Astrocyte of the cerebellum (primary cell): Measurements from ENCODE around the gene AQP12B.

ENCODE experiments used
- DNase-seq: peaks from one replicate; pipeline ENCODE4 v3.0.0-alpha.2; 2011; ENCODE audit warnings: low read depth
- H3K4me3 ChIP-seq: 2 replicates; pipeline ENCODE4 v1.5.1; 2011; ENCODE audit warnings: mild to moderate bottlenecking, low read depth, low read length, moderate library complexity
- in situ Hi-C: cut with HindIII; loops from 2 replicates; pipeline ENCODE4 v1.10.0; 2017; ENCODE audit warnings: low sequenced_read_pairs
- TF ChIP-seq, protein P1 (sequence below): IDR thresholded peaks from 2 replicates; pipeline ENCODE4 v1.5.1; 2012; ENCODE audit warnings: low read length, low read depth, moderate library complexity, mild to moderate bottlenecking; ENCODE audit errors: missing control alignments

AQP12B gene

GRCh38 chr2:240643093-240643810 is 39.4 kb downstream of the AQP12B start:
- DNase-seq = no peak
- H3K4me3 ChIP-seq = no peak overlapping the region
- in situ Hi-C loops = no loop called here
- TF ChIP-seq, protein P1, sequence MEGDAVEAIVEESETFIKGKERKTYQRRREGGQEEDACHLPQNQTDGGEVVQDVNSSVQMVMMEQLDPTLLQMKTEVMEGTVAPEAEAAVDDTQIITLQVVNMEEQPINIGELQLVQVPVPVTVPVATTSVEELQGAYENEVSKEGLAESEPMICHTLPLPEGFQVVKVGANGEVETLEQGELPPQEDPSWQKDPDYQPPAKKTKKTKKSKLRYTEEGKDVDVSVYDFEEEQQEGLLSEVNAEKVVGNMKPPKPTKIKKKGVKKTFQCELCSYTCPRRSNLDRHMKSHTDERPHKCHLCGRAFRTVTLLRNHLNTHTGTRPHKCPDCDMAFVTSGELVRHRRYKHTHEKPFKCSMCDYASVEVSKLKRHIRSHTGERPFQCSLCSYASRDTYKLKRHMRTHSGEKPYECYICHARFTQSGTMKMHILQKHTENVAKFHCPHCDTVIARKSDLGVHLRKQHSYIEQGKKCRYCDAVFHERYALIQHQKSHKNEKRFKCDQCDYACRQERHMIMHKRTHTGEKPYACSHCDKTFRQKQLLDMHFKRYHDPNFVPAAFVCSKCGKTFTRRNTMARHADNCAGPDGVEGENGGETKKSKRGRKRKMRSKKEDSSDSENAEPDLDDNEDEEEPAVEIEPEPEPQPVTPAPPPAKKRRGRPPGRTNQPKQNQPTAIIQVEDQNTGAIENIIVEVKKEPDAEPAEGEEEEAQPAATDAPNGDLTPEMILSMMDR = no peak

GRCh38 chr2:240642806-240643092 is 39.9 kb downstream of the AQP12B start:
- TF ChIP-seq, protein P1 = no peak
- in situ Hi-C loops = no loop called here
- DNase-seq = no peak
- no peak overlapping the region for H3K4me3 ChIP-seq

GRCh38 chr2:240642061-240642805 is 40.5 kb downstream of the AQP12B start:
- no peak overlapping the region for H3K4me3 ChIP-seq
- TF ChIP-seq, protein P1 = no peak
- in situ Hi-C loops = no loop called here
- no peak for DNase-seq

- no peak for DNase-seq
- TF ChIP-seq, protein P1 = peak; percentile 19
- in situ Hi-C loops = no loop called here
- H3K4me3 ChIP-seq = no peak overlapping the region
These were observed 41.7 kb downstream of the AQP12B start for GRCh38 chr2:240640939-240641338.

DNA sequence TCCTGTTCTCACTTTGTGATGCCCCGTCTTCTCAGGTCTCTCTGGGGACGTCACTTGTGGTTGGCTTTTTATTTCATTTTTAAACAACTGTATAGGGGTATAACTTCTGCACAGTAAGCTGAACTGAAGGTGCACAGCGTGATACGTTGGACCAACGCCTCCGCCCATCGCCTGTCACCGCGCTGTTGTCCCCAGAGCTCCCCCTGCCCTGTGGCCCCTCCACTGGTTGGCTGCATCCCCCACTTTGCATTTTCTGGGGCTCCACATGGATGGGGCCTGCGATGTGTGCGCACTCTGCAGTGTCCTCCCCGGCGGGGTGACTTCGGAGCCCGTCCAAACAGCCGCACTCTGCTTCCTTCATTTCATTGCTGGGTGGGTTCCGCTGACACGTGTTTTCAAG is 43.1 kb downstream of the AQP12B start:
- no peak overlapping the region for H3K4me3 ChIP-seq
- DNase-seq = no peak
- TF ChIP-seq, protein P1 = no peak
- in situ Hi-C loops = no loop called here

DNA sequence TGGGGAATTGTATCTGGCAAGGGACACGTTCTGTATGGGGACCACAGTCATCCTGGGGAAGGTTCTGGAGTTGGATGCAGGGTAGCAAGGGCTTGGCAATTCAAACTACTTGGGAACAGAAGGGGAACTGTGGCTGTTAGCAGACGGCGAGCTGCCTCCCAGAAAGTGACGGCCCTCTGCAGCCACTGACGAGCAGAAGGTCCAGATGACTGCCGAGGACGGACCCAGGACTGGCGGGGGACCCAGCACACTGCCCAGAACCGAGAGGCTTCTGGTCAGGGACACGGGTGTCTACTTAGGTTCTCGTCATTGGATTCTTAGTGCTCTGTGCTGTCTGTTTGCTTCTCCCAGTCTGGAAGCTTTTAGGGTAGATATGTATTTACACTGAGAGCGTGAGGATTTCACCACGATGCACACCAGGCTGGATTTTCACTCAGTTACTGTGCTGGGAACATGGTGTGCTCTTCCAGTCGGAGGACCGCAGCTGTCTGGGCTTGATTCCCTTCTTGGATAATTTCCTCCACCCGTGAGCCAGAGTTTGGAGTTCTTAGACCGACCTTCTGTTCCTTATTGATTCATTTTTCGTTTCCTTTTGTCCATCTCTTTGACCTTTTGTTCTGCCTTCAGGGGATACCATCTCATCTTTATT is 44.0 kb downstream of the AQP12B start:
- no peak for DNase-seq
- H3K4me3 ChIP-seq = no peak overlapping the region
- in situ Hi-C loops = no loop called here
- TF ChIP-seq, protein P1 = no peak
